Hepatocyte (in vitro differentiated cells): ENCODE data around the gene PTPRC.

Experiments
- CTCF ChIP-seq: fragments of 200-600 bp; sonication (generic); IDR thresholded peaks from 2 replicates; pipeline ENCODE4 v1.5.1; 2016; ENCODE audit warnings: antibody characterized with exemption, mild to moderate bottlenecking; ENCODE audit not compliant: poor library complexity
- EZH2 ChIP-seq: fragments of 200-600 bp; sonication (generic); IDR thresholded peaks from 2 replicates; pipeline ENCODE4 v1.6.1; 2016; ENCODE audit warnings: antibody characterized with exemption, mild to moderate bottlenecking, borderline replicate concordance

GRCh38 chr1:198607714-198608113 is 31.1 kb upstream of the PTPRC start:
- TF ChIP-seq CTCF (no peak), EZH2 (no peak)
